Neutrophil (primary cell): Measurements from ENCODE around the gene PUM1.
"Not testable (repeated sequence)": the region's sequence is repeated elsewhere in the genome, so short reads cannot be mapped to it uniquely, and the experiment has no call there.

Source experiments
- H3K27ac ChIP-seq: fragments of 200-600 bp; sonication (generic); 2 replicates; pipeline ENCODE4 v1.5.1; 2016; ENCODE audit warnings: mild to moderate bottlenecking, moderate library complexity
- H3K27me3 ChIP-seq: fragments of 200-600 bp; sonication (generic); 2 replicates; pipeline ENCODE4 v1.6.0; 2016; ENCODE audit warnings: mild to moderate bottlenecking
- H3K36me3 ChIP-seq: fragments of 200-600 bp; sonication (generic); 2 replicates; pipeline ENCODE4 v1.5.1; 2017
- H3K4me1 ChIP-seq, 2 experiments: fragments of 200-600 bp in 1 of 2; sonication (generic) in 1 of 2; 1 replicate in 1 of 2; 2 replicates in 1 of 2; pipeline versions ENCODE4 v1.5.1 to v1.6.1; 2013 to 2016; ENCODE audit warnings: low read depth in 1 of 2, low read length in 1 of 2, mild to moderate bottlenecking in 1 of 2, moderate library complexity in 1 of 2; ENCODE audit not compliant: control insufficient read depth in 1 of 2, insufficient read depth in 1 of 2
- H3K4me3 ChIP-seq, 2 experiments: fragments of 200-600 bp in 1 of 2; sonication (generic) in 1 of 2; 1 replicate in 1 of 2; 2 replicates in 1 of 2; pipeline ENCODE4 v1.5.1; 2013 to 2016; ENCODE audit warnings: low read depth in 1 of 2, low read length in 1 of 2, mild to moderate bottlenecking in 1 of 2, moderate library complexity in 1 of 2
- H3K9me3 ChIP-seq: fragments of 200-600 bp; sonication (generic); 2 replicates; pipeline ENCODE4 v1.5.1; 2016
- CTCF ChIP-seq: fragments of 200-600 bp; sonication (generic); IDR thresholded peaks from 2 replicates; pipeline ENCODE4 v1.5.1; 2016; ENCODE audit warnings: antibody characterized with exemption

The PUM1 gene

GRCh38 chr1:31095985-31096384, 30.5 kb upstream of the PUM1 start:
- Histone ChIP-seq H3K4me3 (no peak overlapping the region), H3K36me3 (no peaks in the 10 kb centered on the region), H3K27ac (no peak overlapping the region), H3K27me3 (no peaks in the 10 kb centered on the region), H3K9me3 (no peaks in the 10 kb centered on the region), H3K4me1 (no peaks in the 10 kb centered on the region)
- TF ChIP-seq CTCF = no peak

- Histone ChIP-seq H3K27ac (no peak overlapping the region), H3K36me3 (no peaks in the 10 kb centered on the region), H3K27me3 (no peaks in the 10 kb centered on the region), H3K9me3 (no peaks in the 10 kb centered on the region), H3K4me3 (no peak overlapping the region), H3K4me1 (no peaks in the 10 kb centered on the region)
- no peak for TF ChIP-seq CTCF
Measured at GRCh38 chr1:31095298-31095981, 29.9 kb upstream of the PUM1 start.

GRCh38 chr1:31088081-31088480, 22.6 kb upstream of the PUM1 start:
- H3K4me3 ChIP-seq, H3K9me3 ChIP-seq, H3K27me3 ChIP-seq, H3K4me1 ChIP-seq, H3K36me3 ChIP-seq, H3K27ac ChIP-seq: not testable (repeated sequence)

GRCh38 chr1:31084782-31085569, 19.5 kb upstream of the PUM1 start:
- TF ChIP-seq CTCF = no peak
- Histone ChIP-seq H3K36me3 (no peaks in the 10 kb centered on the region), H3K27me3 (no peaks in the 10 kb centered on the region), H3K4me3 (no peak overlapping the region), H3K4me1 (no peaks in the 10 kb centered on the region), H3K9me3 (no peaks in the 10 kb centered on the region), H3K27ac (no peak overlapping the region)

GRCh38 chr1:31082385-31082784, 16.9 kb upstream of the PUM1 start:
- Histone ChIP-seq H3K9me3 (no peaks in the 10 kb centered on the region), H3K4me3 (no peak overlapping the region), H3K27ac (no peak overlapping the region), H3K27me3 (no peaks in the 10 kb centered on the region), H3K4me1 (no peaks in the 10 kb centered on the region), H3K36me3 (no peaks in the 10 kb centered on the region)
- TF ChIP-seq CTCF = no peak

GRCh38 chr1:31073044-31073443, 7.5 kb upstream of the PUM1 start:
- no peak overlapping the region for H3K27ac ChIP-seq
- no peaks in the 10 kb centered on the region for H3K27me3 ChIP-seq
- no peaks in the 10 kb centered on the region for H3K36me3 ChIP-seq
- H3K9me3 ChIP-seq = no peaks in the 10 kb centered on the region
- H3K4me3 ChIP-seq = no peak overlapping the region
- no peak for TF ChIP-seq CTCF
- H3K4me1 ChIP-seq = no peaks in the 10 kb centered on the region
